ENCODE data around the gene POLD4. TPM values are rescaled to one million over a fixed set of nuclear protein-coding genes. Genes with fewer than 3 reads are reported as not detected.

POLD4 gene
- total and polyA plus RNA-seq, 2 of the 13 experiments (the other 11 are each of a cell fraction or from before 2014, with no cell fraction given), result 10.5 to 27.4 TPM

DNA sequence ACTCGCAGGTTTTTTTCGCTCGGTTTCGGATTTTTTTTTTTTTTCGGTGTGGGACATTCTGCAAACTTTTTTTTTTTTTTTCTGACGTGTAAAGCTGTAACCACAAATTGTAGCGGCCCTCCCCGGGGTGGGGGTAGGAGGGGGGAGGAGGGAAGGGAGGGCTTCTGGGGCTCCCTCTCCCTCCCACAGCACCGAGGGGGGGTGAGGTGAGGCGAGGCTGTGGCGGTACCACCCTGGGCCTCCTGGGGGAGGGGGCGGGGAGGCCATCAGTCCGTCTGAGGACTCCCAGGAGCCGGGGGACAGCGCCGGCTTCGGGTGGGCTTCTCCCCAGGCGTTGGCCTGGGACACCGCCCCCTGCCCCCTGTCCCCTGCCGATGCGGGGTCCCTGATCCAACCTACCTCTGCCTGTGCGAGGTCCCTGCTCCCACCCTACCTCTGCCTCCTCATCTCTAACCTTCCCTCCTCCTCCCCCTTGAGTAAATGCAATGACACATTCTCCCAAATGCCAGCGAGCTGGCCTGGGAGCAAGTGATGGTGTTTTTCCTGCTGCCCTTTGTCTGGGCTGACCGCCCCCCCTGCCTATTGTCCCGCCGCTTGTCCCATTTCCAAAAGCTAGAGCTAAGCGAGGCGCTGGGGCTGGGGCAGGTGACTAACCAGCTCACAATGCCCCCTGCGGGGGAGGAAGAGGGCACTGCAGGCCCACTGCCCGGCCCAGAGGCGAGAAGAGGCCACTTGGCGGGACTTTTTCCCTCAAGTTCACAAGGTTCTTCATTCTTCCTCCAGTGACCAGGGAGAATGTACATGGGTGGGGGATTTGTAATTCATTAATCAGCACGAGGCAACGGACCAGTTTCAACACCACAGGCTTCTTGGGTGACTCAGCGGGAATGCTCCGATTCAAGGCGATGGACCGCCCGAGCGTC is 20.6 kb upstream of the POLD4 start (continued):
- TF ChIP-seq, protein P1, sequence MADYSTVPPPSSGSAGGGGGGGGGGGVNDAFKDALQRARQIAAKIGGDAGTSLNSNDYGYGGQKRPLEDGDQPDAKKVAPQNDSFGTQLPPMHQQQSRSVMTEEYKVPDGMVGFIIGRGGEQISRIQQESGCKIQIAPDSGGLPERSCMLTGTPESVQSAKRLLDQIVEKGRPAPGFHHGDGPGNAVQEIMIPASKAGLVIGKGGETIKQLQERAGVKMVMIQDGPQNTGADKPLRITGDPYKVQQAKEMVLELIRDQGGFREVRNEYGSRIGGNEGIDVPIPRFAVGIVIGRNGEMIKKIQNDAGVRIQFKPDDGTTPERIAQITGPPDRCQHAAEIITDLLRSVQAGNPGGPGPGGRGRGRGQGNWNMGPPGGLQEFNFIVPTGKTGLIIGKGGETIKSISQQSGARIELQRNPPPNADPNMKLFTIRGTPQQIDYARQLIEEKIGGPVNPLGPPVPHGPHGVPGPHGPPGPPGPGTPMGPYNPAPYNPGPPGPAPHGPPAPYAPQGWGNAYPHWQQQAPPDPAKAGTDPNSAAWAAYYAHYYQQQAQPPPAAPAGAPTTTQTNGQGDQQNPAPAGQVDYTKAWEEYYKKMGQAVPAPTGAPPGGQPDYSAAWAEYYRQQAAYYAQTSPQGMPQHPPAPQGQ (CRISPR knock-in tag; IDR thresholded peaks at IDR 0.05; ENCODE audit: borderline replicate concordance), result no peak
- TF ChIP-seq ZSCAN31 (CRISPR knock-in tag; IDR thresholded peaks at IDR 0.05; ENCODE audit: low read depth) (no peak), ZNF878 (CRISPR knock-in tag; IDR thresholded peaks at IDR 0.05) (no peak), ZFYVE20 (CRISPR knock-in tag; IDR thresholded peaks at IDR 0.05; ENCODE audit: borderline replicate concordance, low read depth) (no peak), CEBPG (CRISPR knock-in tag; IDR thresholded peaks at IDR 0.05) (no peak), RFXAP (CRISPR knock-in tag; IDR thresholded peaks at IDR 0.05; ENCODE audit: borderline replicate concordance) (no peak), MBD4 (IDR thresholded peaks at IDR 0.05; ENCODE audit: borderline replicate concordance, low read length) (no peak), SOX6 (IDR thresholded peaks at IDR 0.05) (no peak), SOX6 (CRISPR knock-in tag; IDR thresholded peaks at IDR 0.05) (peak; percentile 76), PCBP1 (IDR thresholded peaks at IDR 0.05; ENCODE audit: borderline replicate concordance, low read depth, low read length) (no peak), SMAD3 (CRISPR knock-in tag; IDR thresholded peaks at IDR 0.05) (no peak), XBP1 (CRISPR knock-in tag; IDR thresholded peaks at IDR 0.05) (no peak), SRY (CRISPR knock-in tag; IDR thresholded peaks at IDR 0.05) (no peak), ZNF703 (CRISPR knock-in tag; IDR thresholded peaks at IDR 0.05; ENCODE audit: borderline replicate concordance) (no peak), ONECUT2 (CRISPR knock-in tag; IDR thresholded peaks at IDR 0.05) (no peak), RELA (CRISPR knock-in tag; IDR thresholded peaks at IDR 0.05) (no peak), ZNF335 (CRISPR knock-in tag; IDR thresholded peaks at IDR 0.05) (no peak), KDM6A (CRISPR knock-in tag; IDR thresholded peaks at IDR 0.05; ENCODE audit: low read depth) (no peak), SIN3A (IDR thresholded peaks at IDR 0.05; ENCODE audit: borderline replicate concordance, low read depth, low read length) (no peak), KDM4B (CRISPR knock-in tag; IDR thresholded peaks at IDR 0.05) (0 out of 2 replicates have a peak, but pooled peaks have one; percentile 11), JARID2 (CRISPR knock-in tag; IDR thresholded peaks at IDR 0.05; ENCODE audit: insufficient replicate concordance) (no peak), MXD4 (CRISPR knock-in tag; IDR thresholded peaks at IDR 0.05) (no peak)
- TF ChIP-seq, protein P2, sequence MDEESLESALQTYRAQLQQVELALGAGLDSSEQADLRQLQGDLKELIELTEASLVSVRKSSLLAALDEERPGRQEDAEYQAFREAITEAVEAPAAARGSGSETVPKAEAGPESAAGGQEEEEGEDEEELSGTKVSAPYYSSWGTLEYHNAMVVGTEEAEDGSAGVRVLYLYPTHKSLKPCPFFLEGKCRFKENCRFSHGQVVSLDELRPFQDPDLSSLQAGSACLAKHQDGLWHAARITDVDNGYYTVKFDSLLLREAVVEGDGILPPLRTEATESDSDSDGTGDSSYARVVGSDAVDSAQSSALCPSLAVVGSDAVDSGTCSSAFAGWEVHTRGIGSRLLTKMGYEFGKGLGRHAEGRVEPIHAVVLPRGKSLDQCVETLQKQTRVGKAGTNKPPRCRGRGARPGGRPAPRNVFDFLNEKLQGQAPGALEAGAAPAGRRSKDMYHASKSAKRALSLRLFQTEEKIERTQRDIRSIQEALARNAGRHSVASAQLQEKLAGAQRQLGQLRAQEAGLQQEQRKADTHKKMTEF (CRISPR knock-in tag; IDR thresholded peaks at IDR 0.05), result no peak
- TF ChIP-seq, protein P3, sequence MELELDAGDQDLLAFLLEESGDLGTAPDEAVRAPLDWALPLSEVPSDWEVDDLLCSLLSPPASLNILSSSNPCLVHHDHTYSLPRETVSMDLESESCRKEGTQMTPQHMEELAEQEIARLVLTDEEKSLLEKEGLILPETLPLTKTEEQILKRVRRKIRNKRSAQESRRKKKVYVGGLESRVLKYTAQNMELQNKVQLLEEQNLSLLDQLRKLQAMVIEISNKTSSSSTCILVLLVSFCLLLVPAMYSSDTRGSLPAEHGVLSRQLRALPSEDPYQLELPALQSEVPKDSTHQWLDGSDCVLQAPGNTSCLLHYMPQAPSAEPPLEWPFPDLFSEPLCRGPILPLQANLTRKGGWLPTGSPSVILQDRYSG (CRISPR knock-in tag; IDR thresholded peaks at IDR 0.05), result no peak
- TF ChIP-seq, protein P4, sequence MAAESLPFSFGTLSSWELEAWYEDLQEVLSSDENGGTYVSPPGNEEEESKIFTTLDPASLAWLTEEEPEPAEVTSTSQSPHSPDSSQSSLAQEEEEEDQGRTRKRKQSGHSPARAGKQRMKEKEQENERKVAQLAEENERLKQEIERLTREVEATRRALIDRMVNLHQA (CRISPR knock-in tag; IDR thresholded peaks at IDR 0.05), result no peak
- TF ChIP-seq, protein P5, sequence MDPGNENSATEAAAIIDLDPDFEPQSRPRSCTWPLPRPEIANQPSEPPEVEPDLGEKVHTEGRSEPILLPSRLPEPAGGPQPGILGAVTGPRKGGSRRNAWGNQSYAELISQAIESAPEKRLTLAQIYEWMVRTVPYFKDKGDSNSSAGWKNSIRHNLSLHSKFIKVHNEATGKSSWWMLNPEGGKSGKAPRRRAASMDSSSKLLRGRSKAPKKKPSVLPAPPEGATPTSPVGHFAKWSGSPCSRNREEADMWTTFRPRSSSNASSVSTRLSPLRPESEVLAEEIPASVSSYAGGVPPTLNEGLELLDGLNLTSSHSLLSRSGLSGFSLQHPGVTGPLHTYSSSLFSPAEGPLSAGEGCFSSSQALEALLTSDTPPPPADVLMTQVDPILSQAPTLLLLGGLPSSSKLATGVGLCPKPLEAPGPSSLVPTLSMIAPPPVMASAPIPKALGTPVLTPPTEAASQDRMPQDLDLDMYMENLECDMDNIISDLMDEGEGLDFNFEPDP (CRISPR knock-in tag; conservative IDR thresholded peaks at IDR 0.05), result no peak
